Naive thymus-derived CD8-positive, alpha-beta T cell (primary cell): ENCODE data around the gene AJAP1. TPM values are rescaled to one million over a fixed set of nuclear protein-coding genes. Genes with fewer than 3 reads are reported as not detected.

ENCODE experiments used
- ATAC-seq, 2 donors: fragments of 150-1000 bp; cut with Tn5 transposase in 1 of 2; sonication (Bioruptor Pico), chemical (Tn5 transposase) in 1 of 2; 1 replicate in 1 of 2; 2 replicates in 1 of 2; pipeline ENCODE4 v1.10.0; 2021; ENCODE audit warnings: mild to moderate bottlenecking in 2 of 2, moderate library complexity in 2 of 2
- POLR2A ChIA-PET: fragments of 350-600 bp; sonication (Branson Sonifier 250); formaldehyde crosslinking; loops from one replicate; lab custom pipeline; 2021; ENCODE audit warnings: antibody characterized with exemption; lab: Charles Lee
- DNase-seq, 10 donors: peaks; one replicate each; pipeline versions ENCODE4 v3.0.0 to v3.0.0-alpha.2; 2020 to 2022
- H3K27ac Mint-ChIP-seq, 10 donors: one replicate each; pipeline ENCODE4 v1.8.0; 2020 to 2022; ENCODE audit warnings: mild to moderate bottlenecking in 10 of 10, mixed read lengths in 10 of 10, moderate library complexity in 4 of 10, inconsistent platforms in 1 of 10
- H3K27me3 Mint-ChIP-seq, 5 donors: one replicate each; pipeline ENCODE4 v1.8.0; 2021 to 2022; ENCODE audit warnings: mixed read lengths in 5 of 5
- H3K36me3 Mint-ChIP-seq, 3 donors: one replicate each; pipeline ENCODE4 v1.8.0; 2020 to 2022; ENCODE audit warnings: mixed read lengths in 3 of 3, mild to moderate bottlenecking in 2 of 3, inconsistent platforms in 1 of 3
- H3K4me1 Mint-ChIP-seq, 4 donors: one replicate each; pipeline ENCODE4 v1.8.0; 2021 to 2022; ENCODE audit warnings: mixed read lengths in 4 of 4
- H3K4me3 Mint-ChIP-seq, 10 donors: one replicate each; pipeline ENCODE4 v1.8.0; 2020 to 2022; ENCODE audit warnings: mild to moderate bottlenecking in 10 of 10, mixed read lengths in 10 of 10, moderate library complexity in 6 of 10, inconsistent platforms in 1 of 10
- H3K9me3 Mint-ChIP-seq, 9 donors: one replicate each; pipeline ENCODE4 v1.8.0; 2020 to 2022; ENCODE audit warnings: mixed read lengths in 9 of 9, mild to moderate bottlenecking in 3 of 9, inconsistent platforms in 1 of 9, moderate library complexity in 1 of 9
- polyA plus RNA-seq, 3 donors: library from polyadenylated mRNA; unstranded; fragments of 300-500 nt; fragmentation: Illumina TruSeq; gene quantifications; one replicate each; pipeline ENCODE4 v1.2.3, GENCODE V29; 2021
- total RNA-seq, 8 experiments: library from RNA in 2 of 8; stranded (reverse) in 2 of 8; gene quantifications; one replicate each; pipeline ENCODE4 v1.2.3 and lab custom pipeline; 2021 to 2026

AJAP1 gene
- total and polyA plus RNA-seq, 5 experiments from 2014 or later: 0.01 to 0.21 (median 0.11) TPM; not detected in 2

DNA sequence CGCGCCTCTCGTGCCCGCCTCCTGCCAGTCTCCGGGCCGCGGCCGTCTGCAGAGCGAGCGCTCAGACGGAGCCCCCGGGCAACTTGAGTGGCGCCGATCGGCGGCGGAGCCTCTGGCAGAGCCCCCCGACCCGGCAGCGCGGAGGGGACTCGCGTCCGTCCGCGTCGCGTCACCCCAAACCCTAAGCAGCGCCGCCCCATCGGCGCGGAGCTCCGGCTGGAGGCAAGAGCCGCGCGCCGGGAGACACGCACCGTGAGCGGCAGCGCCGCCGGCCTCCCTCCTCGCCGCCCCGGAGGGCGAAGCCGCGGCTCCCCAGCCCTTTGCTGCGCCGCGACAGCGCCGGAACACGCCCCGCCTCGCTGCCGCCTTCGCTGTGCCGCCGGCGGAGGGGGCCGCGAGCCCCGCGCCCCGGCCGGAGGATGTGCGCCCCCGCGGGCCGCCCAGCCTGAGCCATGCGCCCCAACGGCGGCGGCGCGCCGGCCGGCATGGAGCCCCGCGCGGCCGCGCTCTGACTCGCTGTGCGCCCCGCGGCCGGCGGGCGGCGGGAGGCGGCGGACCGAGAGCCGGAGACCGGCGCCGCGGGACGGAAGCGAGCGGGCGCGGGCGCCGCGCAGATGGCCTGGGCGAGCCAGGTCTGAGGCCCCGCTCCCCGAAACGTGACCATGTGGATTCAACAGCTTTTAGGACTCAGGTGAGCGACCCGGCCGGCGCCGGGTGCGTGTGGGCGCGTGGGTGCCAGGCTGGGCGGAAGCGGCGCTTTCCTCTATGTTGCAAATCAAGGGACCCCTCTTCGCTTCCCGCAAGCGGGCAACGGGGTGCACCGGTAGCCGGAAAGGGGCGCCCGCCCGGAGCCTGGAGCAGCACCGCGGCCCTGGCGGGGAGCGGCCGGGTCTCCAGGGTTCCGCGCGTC, 610 bp downstream of the AJAP1 start:
- POLR2A ChIA-PET: no interaction called here
- no peak overlapping the region for H3K4me3 Mint-ChIP-seq

DNA sequence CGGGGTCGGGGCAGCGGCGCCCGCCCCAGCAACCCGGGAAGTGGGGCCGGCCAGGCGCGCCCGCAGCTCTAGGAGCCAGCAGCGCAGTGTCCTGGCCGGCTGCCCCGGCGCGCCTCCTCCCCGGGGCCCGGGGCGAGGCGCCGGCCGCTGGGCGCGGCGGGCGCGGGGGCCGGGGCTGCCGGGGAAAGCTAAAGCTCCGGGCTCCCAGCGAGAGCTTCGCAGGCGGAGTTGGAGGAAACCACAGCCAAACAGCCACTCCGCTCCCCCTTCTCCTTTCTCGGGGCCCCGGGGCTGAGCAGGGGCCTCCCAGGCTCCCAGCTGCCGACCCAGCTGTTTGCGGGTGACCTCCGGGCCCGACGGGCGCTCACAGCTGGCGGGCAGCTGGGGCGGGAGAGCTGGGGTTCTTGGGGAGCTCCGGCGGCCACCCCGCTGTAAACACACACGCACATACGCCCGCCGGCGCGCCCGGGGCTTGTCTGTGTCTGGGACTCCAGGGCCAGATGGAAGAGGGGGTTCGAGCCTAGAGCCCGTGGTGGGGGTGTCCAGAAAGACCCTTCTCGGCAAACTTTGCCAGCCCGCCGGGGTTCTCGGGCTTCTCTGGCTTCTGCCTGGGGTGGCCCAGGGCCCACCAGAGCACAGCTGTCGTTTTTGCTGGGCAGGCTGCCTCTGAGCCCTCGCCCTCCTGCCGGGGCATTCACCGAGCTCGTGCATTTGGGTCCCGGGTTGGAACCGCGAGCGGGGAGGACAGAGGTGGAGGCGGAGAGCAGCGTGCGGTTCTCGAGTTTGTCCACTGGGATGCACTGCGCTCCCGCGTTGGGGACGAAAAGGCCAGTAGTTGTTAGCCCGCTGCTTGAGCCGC, 1.5 kb downstream of the AJAP1 start:
- Mint-ChIP-seq H3K27me3 (peaks cover 21 to 57% (median 33%) of the 10 kb centered on the region in 5 donors), H3K27ac (no peak overlapping the region), H3K4me1 (peaks cover 3 to 16% (median 11%) of the 10 kb centered on the region in 4 donors), H3K9me3 (peaks cover 0 to 3% (median 0%) of the 10 kb centered on the region in 9 donors), H3K4me3 (peak overlapping the region in 6 of 10 donors; percentile 16 to 62 (median 44)), H3K36me3 (no peaks in the 10 kb centered on the region)
- peak in 3 of 10 donors; percentile 8 to 63 (median 19) for DNase-seq
- POLR2A ChIA-PET: no interaction called here
- peak in 1 of 2 donors; percentile 53 for ATAC-seq

More for the DNA sequence above, 610 bp downstream of the AJAP1 start:
- ATAC-seq (no peak), DNase-seq (peak in 1 of 10 donors; percentile 46)
- H3K27ac Mint-ChIP-seq: no peak overlapping the region
- H3K9me3 Mint-ChIP-seq: peaks cover 0 to 3% (median 0%) of the 10 kb centered on the region in 9 donors
- H3K4me1 Mint-ChIP-seq: peaks cover 0 to 8% (median 5%) of the 10 kb centered on the region in 4 donors
- no peaks in the 10 kb centered on the region for H3K36me3 Mint-ChIP-seq
- peaks cover 16 to 54% (median 31%) of the 10 kb centered on the region in 5 donors for H3K27me3 Mint-ChIP-seq

DNA sequence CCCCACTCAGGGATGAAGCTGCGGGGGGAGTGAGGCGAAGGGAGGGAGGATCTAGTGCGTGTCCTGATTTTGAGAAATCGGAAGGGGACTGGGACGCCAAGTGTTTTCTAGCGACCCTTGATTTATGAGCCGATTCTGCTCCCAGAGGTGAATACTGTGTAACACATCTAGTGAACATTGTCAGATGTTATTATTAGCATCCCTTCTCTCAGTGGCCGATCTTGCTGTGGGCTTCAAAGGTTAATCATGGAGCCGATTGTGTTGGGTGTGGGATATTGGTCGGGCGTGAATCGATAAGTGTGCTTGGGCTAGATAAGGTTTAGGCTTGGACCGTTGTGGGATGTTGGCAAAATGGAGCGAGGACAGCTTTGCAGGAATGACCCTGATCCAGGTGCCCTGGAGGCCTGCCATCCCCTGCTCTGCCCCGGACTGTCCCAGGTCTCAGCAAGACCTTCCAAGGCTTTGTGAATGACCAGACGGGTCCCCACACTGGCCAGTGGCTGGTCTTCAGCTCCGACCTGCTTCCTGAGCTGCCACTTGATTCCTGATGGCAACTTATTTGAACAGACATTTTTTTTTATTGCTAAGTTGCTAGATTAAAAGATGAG, 2.2 kb downstream of the AJAP1 start:
- Mint-ChIP-seq H3K4me3 (peak overlapping the region in 6 of 10 donors; percentile 16 to 62 (median 44)), H3K36me3 (no peaks in the 10 kb centered on the region), H3K27me3 (peaks cover 24 to 56% (median 33%) of the 10 kb centered on the region in 5 donors), H3K9me3 (peaks cover 0 to 3% (median 0%) of the 10 kb centered on the region in 9 donors), H3K4me1 (peaks cover 3 to 18% (median 13%) of the 10 kb centered on the region in 4 donors), H3K27ac (no peak overlapping the region)
- peak in 1 of 10 donors; percentile 48 for DNase-seq
- ATAC-seq: peak in 1 of 2 donors; percentile 21
- POLR2A ChIA-PET: no interaction called here

DNA sequence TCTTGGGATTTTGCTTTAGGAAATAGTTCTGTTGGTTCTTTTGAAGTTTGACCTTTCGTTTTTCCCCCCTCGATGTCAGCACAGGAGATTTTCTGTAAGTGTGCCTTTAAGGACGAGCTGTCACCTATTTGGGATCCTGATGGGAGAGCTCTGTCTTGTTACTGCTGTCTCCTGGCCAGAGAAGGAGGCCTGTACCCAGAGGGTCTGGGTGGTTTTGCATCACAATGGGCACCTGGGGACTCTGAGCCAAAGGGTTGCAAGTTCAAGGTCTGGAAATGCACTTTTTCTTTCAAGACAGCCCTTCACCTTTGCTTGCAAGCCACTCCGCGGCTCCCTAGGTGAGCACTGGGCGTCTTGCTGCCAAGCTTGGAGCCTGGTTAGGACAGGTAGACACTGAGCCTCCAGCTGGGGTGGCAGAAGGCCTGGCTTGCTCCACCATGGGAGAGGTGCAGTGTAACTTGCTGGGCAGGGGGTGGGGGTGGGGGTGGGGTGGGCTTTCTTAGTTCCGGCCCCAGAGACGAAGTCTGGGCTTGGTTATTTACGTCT, 2.9 kb downstream of the AJAP1 start:
- Mint-ChIP-seq H3K4me3 (no peak overlapping the region), H3K36me3 (no peaks in the 10 kb centered on the region), H3K27ac (no peak overlapping the region), H3K27me3 (peaks cover 26 to 61% (median 35%) of the 10 kb centered on the region in 5 donors), H3K4me1 (peaks cover 3 to 18% (median 13%) of the 10 kb centered on the region in 4 donors), H3K9me3 (peaks cover 0 to 3% (median 0%) of the 10 kb centered on the region in 9 donors)
- no peak for ATAC-seq
- peak in 1 of 10 donors; percentile 42 for DNase-seq
- POLR2A ChIA-PET: no interaction called here

DNA sequence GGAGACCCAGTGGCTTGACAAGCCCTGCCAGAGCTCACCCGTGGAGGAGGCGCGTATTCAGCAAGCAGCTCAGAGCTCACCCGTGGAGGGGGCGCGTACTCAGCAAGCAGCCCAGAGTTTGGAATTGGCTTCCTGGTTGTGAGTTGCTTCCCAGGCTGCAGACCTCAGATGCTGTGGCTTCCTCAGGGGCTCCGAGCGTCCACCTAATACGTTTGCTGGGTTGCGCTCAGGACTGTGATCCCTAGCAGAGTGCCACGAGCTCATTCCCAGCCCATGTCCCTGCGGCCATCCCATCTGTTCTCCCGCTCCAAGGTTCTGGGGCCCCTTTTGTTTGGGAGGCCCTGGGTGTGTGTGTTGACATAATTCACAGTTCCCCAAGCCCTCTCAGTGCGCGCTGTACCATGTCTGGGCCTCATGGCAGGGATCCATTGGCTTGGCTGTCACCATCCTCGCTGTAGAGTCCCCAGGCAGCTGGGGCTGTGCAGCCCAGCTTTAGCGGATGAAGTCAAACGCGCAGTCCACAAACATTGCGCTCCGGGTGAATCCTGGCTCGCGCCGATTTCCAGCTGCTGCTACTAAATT, 3.6 kb downstream of the AJAP1 start:
- ATAC-seq: no peak
- Mint-ChIP-seq H3K9me3 (peaks cover 0 to 3% (median 0%) of the 10 kb centered on the region in 9 donors), H3K27me3 (peaks cover 26 to 69% (median 41%) of the 10 kb centered on the region in 5 donors), H3K27ac (no peak overlapping the region), H3K4me1 (peaks cover 3 to 18% (median 13%) of the 10 kb centered on the region in 4 donors), H3K36me3 (no peaks in the 10 kb centered on the region), H3K4me3 (no peak overlapping the region)
- DNase-seq: peak in 1 of 10 donors; percentile 55
- POLR2A ChIA-PET: no interaction called here

DNA sequence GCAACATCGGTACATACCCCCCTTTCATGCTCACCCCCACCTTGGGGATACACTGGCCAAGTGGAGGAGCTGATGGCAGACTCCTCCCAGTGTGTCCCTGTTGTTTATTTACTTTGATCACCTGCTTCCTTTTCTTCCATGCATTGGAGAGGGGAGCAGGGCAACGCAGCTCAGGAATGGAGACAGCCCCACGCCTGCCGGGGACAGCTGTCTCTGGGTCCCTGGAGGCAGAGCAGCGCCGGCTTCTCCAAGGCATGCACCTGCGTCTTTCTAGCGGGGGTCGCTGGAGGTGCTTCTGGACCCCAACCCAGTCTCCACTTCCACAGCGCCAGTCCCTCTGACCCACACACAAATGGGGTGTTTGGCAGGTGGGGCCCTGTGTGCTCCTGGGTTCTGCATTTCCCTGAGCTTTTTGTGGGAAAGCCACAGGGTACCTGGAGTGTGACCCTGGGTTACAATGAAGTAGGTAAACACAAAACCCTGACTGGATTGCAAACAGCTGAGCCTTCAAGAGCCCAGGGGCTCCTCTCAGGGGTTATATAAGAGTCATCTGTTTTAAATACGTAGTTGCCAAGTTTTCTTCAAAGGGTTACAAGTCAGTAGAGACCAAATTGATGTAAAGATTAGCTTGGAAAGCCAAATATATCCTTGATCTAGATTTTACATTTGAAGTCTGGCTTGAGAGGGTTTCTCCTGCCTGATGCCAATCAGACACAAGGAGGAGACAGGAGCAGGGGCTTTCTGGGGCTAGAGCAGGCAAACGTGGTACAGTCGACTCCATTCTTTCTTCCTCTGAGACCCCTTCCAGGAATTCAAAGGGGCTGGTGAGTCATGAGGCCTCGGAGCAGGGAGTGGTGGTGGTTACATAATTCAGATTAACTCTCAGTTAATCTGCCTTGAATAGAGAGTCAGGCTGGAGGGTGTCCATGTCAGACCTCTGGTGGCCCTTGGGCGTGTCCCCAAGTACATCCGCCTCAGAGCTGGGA, 4.5 kb downstream of the AJAP1 start:
- DNase-seq: peak in 1 of 10 donors; percentile 38
- peak overlapping the region in 1 of 10 donors; percentile 11 for H3K27ac Mint-ChIP-seq
- no peaks in the 10 kb centered on the region for H3K36me3 Mint-ChIP-seq
- POLR2A ChIA-PET: no interaction called here
- H3K27me3 Mint-ChIP-seq: peaks cover 29 to 74% (median 41%) of the 10 kb centered on the region in 5 donors
- H3K9me3 Mint-ChIP-seq: peaks cover 0 to 3% (median 0%) of the 10 kb centered on the region in 9 donors
- peaks cover 3 to 18% (median 12%) of the 10 kb centered on the region in 4 donors for H3K4me1 Mint-ChIP-seq
- no peak for ATAC-seq
- H3K4me3 Mint-ChIP-seq: no peak overlapping the region

DNA sequence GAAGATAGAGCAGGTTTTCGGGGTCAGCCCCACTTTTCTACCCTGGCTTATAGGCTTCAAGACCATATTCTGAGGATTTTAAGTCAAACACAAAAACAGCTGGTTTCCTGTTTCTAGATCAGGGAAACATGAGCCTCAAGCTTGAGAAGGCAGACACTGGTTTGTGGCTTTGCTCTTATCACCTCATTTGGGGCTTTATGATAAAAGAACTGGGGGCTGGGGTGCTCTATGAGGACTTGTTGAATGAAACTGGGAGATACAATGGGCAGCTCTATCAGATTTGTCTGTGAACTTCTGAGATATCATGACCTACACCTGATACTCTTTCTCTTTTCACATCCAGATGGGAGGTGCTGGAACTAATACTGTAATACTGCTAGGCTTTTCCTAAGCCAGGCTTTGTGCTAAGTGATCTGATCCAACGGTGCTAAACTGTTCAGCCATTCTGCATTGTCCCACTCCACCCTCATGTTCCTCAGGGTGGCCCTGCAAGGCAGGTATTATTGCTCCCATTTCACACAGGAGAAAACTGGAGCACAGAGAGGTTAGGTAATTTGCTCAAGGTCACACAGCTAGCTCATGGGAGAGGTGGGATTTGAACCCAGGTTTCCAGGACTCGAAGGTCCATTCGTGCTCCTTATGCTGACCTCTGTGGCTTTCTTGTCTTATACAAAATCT, 6.6 kb downstream of the AJAP1 start:
- H3K4me3 Mint-ChIP-seq: no peak overlapping the region
- peak overlapping the region in 1 of 10 donors; percentile 6 for H3K27ac Mint-ChIP-seq
- peaks cover 30 to 84% (median 44%) of the 10 kb centered on the region in 5 donors for H3K27me3 Mint-ChIP-seq
- DNase-seq (peak in 1 of 10 donors; percentile 36), ATAC-seq (peak in 1 of 2 donors; percentile 39)
- POLR2A ChIA-PET: no interaction called here
- no peaks in the 10 kb centered on the region for H3K36me3 Mint-ChIP-seq
- H3K9me3 Mint-ChIP-seq: peaks cover 0 to 3% (median 0%) of the 10 kb centered on the region in 9 donors
- peaks cover 5 to 18% (median 12%) of the 10 kb centered on the region in 4 donors for H3K4me1 Mint-ChIP-seq

DNA sequence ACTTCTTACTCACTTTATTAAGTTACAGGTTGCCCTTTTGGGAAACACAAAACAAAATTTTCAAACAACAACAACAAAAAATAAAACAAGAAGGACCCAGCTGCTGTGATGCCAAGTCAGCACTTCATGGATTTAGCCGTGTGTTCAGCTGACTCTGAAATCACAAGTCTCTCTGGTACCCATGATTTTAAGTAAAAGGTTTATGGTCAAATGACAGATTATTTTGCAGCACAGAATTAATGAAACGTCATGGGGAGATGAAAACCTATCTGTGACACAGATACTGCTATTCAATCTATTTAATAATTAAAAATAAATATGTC, 7.1 kb downstream of the AJAP1 start:
- Mint-ChIP-seq H3K4me1 (peaks cover 3 to 14% (median 10%) of the 10 kb centered on the region in 4 donors), H3K9me3 (no peaks in the 10 kb centered on the region), H3K36me3 (no peaks in the 10 kb centered on the region), H3K27me3 (peaks cover 27 to 84% (median 39%) of the 10 kb centered on the region in 5 donors), H3K27ac (no peak overlapping the region), H3K4me3 (no peak overlapping the region)
- DNase-seq: no peak
- no peak for ATAC-seq
- POLR2A ChIA-PET: no interaction called here

DNA sequence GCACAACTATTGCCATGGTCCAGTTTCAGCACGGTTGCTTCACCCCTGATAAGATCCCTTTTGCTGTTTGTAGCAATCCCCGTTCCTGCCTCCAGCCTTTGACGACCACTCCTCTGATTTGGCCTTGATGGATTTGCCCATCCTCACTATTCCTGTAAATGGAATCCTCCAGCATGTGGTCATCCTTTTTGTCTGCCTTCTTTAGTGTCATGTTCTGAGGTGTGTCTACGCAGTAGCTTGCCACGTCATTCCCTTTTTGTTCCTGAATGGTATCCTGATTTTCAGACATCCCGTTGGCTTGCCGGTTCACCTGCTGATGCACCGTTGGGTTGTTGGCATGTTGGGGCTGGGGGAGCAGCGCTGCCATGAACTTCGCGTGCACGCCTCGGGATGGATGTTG, 7.8 kb downstream of the AJAP1 start:
- ATAC-seq (no peak), DNase-seq (peak in 1 of 10 donors; percentile 19)
- Mint-ChIP-seq H3K9me3 (no peaks in the 10 kb centered on the region), H3K36me3 (no peaks in the 10 kb centered on the region), H3K27ac (peak overlapping the region in 1 of 10 donors; percentile 84), H3K4me1 (peaks cover 2 to 12% (median 8%) of the 10 kb centered on the region in 4 donors), H3K4me3 (no peak overlapping the region), H3K27me3 (peaks cover 21 to 83% (median 33%) of the 10 kb centered on the region in 5 donors)
- POLR2A ChIA-PET: no interaction called here

DNA sequence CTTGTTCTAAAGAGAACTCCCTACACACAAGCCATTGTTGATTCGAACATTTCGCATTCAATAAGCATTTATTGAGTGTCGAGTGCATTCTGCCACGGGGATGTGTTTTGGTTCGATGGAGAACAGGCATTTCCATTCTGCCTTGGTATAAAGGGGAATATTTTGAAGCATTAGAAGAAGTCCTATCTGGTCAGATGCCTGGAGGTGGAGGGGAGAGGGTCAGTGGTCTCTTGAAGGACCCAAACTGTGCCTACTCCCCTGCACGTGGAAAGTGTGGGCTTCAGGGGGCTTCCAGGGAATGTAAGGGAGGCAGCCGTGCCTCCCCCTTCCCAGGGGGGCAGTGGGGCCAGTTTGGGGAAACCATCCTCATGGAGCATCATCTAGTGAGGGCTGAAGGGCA, 8.3 kb downstream of the AJAP1 start:
- Mint-ChIP-seq H3K27me3 (peaks cover 19 to 77% (median 31%) of the 10 kb centered on the region in 5 donors), H3K36me3 (no peaks in the 10 kb centered on the region), H3K4me3 (no peak overlapping the region), H3K27ac (no peak overlapping the region), H3K4me1 (peaks cover 2 to 12% (median 8%) of the 10 kb centered on the region in 4 donors), H3K9me3 (no peaks in the 10 kb centered on the region)
- ATAC-seq (no peak), DNase-seq (peak in 1 of 10 donors; percentile 24)
- POLR2A ChIA-PET: no interaction called here
